Ovary (tissue), 3 donors: ENCODE data around the gene ITGAL.

ENCODE experiments used
- CTCF ChIP-seq, 3 donors: fragments of 450-650 bp in 2 of 3; fragments of 200-600 bp in 1 of 3; IDR thresholded peaks; one replicate each; pipeline versions ENCODE4 v1.5.1 to v1.8.0; 2016 to 2022; ENCODE audit warnings: antibody characterized with exemption in 3 of 3, mild to moderate bottlenecking in 1 of 3
- EP300 ChIP-seq: sonication (generic); formaldehyde crosslinking; IDR thresholded peaks from one replicate; pipeline ENCODE4 v1.6.1; 2017; ENCODE audit warnings: antibody characterized with exemption
- POLR2A ChIP-seq: fragments of 450-650 bp; IDR thresholded peaks from one replicate; pipeline ENCODE4 v1.6.1; 2017; ENCODE audit warnings: antibody characterized with exemption, mild to moderate bottlenecking, moderate library complexity
- donor health status: DM: no; HTN: no; CAD: no.

DNA sequence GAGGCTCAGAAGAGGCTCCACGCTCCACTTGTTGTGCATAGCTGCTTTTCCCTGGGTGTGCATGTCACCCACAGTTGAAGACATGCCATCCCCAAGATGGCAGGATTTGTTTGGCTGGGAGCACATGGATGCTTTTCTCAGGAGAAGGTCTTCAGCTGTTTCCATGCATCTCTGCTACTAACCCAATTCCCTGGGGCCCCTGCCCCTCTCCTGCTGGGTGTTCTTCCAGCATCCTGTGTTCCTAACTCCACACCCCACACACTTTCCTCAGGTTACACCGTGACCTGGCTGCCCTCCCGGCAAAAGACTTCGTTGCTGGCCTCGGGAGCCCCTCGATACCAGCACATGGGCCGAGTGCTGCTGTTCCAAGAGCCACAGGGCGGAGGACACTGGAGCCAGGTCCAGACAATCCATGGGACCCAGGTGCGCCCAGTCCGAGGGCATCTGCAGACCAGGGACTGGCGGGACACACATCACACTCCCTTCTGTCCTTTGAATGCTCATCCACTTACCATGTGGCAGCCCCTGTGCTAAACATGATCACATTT is 21.5 kb downstream of the ITGAL start:
- TF ChIP-seq POLR2A (no peak), CTCF (IDR thresholded peaks at IDR 0.05) (no peak), EP300 (no peak)
